Stimulated activated CD4-positive, alpha-beta T cell treated with anti-CD3 and anti-CD28 coated beads, Interleukin-4, amount 100 ng/mL, for 4 hours (primary cell): Measurements from ENCODE around the gene HSBP1L1.

ENCODE experiments used
- DNase-seq, 2 experiments: peaks; one replicate each; pipeline ENCODE4 v3.0.0-alpha.2; 2020

HSBP1L1 gene

GRCh38 chr18:79930020-79930642 is 34.3 kb upstream of the HSBP1L1 start:
- DNase-seq, result no peak

DNA sequence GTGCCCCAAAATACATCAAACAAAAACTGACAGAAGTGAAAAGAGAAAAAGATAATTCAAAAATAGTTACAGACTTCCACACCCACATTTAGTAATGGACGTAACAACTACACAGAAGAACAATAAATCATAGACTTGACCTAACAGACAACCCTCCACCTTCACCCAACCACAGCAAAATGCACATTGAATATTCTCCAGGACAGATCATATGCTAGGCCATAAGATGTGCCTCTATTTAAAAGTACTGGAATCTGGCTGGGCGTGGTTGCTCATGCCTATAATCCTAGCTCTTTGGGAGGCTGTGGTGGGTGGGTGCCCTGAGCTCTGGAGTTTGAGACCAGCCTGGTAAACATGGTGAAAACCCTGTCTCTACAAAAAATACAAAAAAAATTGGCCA is 33.0 kb upstream of the HSBP1L1 start:
- no peak for DNase-seq

- no peak for DNase-seq
These were observed 31.5 kb upstream of the HSBP1L1 start for GRCh38 chr18:79932907-79933306.

DNA sequence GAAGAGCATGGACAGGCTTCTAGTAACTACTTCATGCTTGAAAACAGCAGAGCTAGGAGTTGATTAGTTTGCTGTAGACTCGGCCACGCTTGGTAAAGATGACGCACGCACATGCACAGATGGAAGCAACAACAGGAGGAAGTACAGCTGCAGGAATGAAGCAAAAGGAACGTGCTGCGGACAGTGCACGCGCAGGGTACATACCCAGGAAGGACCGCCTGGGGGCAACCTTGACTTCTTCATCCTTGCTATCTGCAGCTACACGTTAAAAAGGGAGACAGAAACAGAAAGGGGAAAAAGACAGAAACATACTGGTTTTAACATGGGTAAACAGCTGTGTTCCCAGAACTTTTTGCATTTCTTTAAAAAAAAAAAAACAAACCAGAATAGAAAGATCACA is 30.7 kb upstream of the HSBP1L1 start:
- DNase-seq, result no peak

- DNase-seq, result no peak
These were observed 29.9 kb upstream of the HSBP1L1 start for GRCh38 chr18:79934311-79935097.

GRCh38 chr18:79935098-79935480 is 29.4 kb upstream of the HSBP1L1 start:
- no peak for DNase-seq

GRCh38 chr18:79935499-79935898 is 28.9 kb upstream of the HSBP1L1 start:
- no peak for DNase-seq

DNA sequence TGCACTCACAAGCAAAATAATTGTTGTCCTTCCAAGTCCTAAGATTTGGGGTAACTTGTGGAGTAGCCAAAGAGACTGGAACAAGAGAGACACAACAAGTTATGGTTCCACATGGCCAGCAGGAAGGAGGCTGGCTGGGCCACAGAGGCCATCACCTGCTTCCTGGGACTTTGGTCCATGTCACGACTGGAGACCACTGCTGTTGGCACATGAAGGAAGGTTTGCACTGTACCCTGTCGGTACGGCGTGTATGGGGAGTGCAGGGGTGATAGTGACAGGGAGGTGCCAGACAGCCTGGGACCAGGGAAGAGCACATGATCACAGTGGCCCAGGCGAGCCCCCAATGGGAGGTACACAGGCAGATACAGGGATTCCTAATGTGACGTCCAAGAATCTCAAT is 28.5 kb upstream of the HSBP1L1 start:
- no peak for DNase-seq

DNA sequence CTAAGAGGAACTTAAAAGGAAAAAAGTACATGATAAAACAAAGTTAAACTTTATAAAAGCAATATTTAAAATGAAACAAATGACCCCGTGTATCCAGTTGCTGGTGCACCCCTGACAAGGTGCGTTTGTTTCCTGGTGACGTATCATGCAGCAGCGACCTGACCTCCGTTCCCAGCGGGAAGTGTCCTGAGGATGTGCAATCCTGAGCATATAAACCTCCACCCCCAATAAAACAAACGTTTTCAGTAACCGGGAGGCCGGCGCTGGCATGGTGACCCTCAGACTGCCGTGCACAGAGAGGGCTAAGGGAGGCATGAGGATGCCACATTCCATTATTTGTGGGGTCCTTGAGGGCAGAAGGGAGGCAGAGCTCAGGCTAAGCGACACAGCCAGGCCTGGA is 27.8 kb upstream of the HSBP1L1 start:
- DNase-seq, result no peak

GRCh38 chr18:79937103-79937860 is 27.2 kb upstream of the HSBP1L1 start:
- no peak for DNase-seq

DNA sequence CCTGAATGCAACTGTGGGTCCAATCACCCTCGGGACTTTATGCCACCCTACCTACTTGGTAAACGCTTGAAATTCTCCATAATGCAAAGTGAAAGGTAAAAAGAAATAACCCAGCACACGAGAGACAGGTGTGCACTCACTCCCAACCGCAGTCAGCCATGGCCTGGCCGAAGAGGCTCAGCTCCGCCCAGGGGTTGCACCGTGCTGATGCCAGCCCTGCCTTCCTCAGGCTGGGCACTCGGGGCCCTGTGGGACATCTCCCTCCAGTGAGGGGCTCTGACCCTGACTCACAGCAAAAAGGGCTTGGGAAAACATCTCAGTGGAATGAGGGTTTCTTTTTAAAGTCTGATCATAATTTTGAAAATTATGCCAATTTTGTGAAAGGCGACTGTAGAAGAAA is 26.2 kb upstream of the HSBP1L1 start:
- no peak for DNase-seq

- no peak for DNase-seq
These were observed 25.3 kb upstream of the HSBP1L1 start for GRCh38 chr18:79939096-79939495.

- DNase-seq, result no peak
These were observed 24.2 kb upstream of the HSBP1L1 start for GRCh38 chr18:79940126-79940813.

GRCh38 chr18:79940814-79941472 is 23.5 kb upstream of the HSBP1L1 start:
- DNase-seq, result no peak

- DNase-seq, result no peak
These were observed 22.8 kb upstream of the HSBP1L1 start for GRCh38 chr18:79941473-79942119.

GRCh38 chr18:79942211-79942610 is 22.2 kb upstream of the HSBP1L1 start:
- DNase-seq, result no peak

- no peak for DNase-seq
These were observed 21.4 kb upstream of the HSBP1L1 start for GRCh38 chr18:79942786-79943607.

- DNase-seq, result no peak
These were observed 20.8 kb upstream of the HSBP1L1 start for GRCh38 chr18:79943608-79944125.

- peak in 1 of 2 experiments; percentile 13 for DNase-seq
These were observed 20.2 kb upstream of the HSBP1L1 start for GRCh38 chr18:79944126-79944731.

DNA sequence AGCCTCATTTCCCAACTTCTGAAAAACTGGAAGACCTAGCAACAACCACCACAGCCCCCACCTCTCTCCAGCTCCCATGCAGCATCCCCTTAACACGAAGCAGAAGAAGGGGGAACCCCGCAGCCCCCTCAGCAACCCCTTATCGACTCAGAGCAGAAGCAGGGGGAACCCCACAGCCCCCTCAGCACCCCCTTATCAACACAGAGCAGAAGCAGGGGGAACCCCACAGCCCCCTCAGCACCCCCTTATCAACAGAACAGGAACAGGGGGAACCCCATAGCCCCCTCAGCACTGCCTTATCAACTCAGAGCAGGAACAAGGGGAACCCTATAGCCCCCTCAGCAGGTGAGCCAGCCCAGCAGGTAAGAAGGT is 19.7 kb upstream of the HSBP1L1 start:
- DNase-seq, result no peak
